ENCODE data around the gene SUGP2. TPM values are rescaled to one million over a fixed set of nuclear protein-coding genes. Genes with fewer than 3 reads are reported as not detected.

The SUGP2 gene
- total and polyA plus RNA-seq, 9 of the 15 experiments (the other 6 are each of a cell fraction or from before 2014, with no cell fraction given) = 13.1 to 101 (median 63.1) TPM

GRCh38 chr19:19028526-19028925, 4.8 kb downstream of the SUGP2 start:
- TF ChIP-seq DPF2 (IDR thresholded peaks at IDR 0.05) (no peak), CBFA2T3 (IDR thresholded peaks at IDR 0.05) (no peak), ZFX (CRISPR knock-in tag; IDR thresholded peaks at IDR 0.05) (no peak), ZBTB8A (IDR thresholded peaks at IDR 0.05; ENCODE audit: partially characterized antibody) (no peak), CEBPB (tag; IDR thresholded peaks at IDR 0.05) (no peak), ZNF740 (CRISPR knock-in tag; IDR thresholded peaks at IDR 0.05) (no peak), ZNF740 (tag; IDR thresholded peaks at IDR 0.05) (no peak), TCF7 (IDR thresholded peaks at IDR 0.05; ENCODE audit: borderline replicate concordance) (no peak), ELF2 (CRISPR knock-in tag; IDR thresholded peaks at IDR 0.05) (no peak), PTTG1 (tag; IDR thresholded peaks at IDR 0.05; ENCODE audit: low read depth) (no peak), RBM17 (IDR thresholded peaks at IDR 0.05; ENCODE audit: borderline replicate concordance, low read depth, low read length) (no peak)
- H3K4me1 ChIP-seq (replicated peaks in 1 of 2; ENCODE audit: control insufficient read depth in 2 of 2, insufficient read depth in 2 of 2, low read length in 2 of 2) = peaks cover 4 to 5% of the 10 kb centered on the region in 2 experiments; a peak in 3 of 5 replicates
- in situ Hi-C loops (cut with MboI) (no loop called here), intact Hi-C loops (cut with micrococcal nuclease) (no loop called here)
- peaks cover 92% of the 10 kb centered on the region for H3K79me2 ChIP-seq (ENCODE audit: control insufficient read depth, insufficient read depth, low read length)
- no peak overlapping the region for H3K27ac ChIP-seq (ENCODE audit: extremely low read depth, low read depth, low read length)
- H4K20me1 ChIP-seq (replicated peaks; ENCODE audit: control insufficient read depth, insufficient read depth, low read length) = peaks cover 9% of the 10 kb centered on the region
- no peaks in the 10 kb centered on the region for H3K9me3 ChIP-seq (replicated peaks; ENCODE audit: control insufficient read depth, insufficient read depth, low read depth, low read length)
- no peak overlapping the region for H3K4me3 ChIP-seq
- no peak overlapping the region for H2AFZ ChIP-seq (ENCODE audit: low read depth, low read length)
- H3K9ac ChIP-seq (ENCODE audit: insufficient read depth in 1 of 2, low read depth in 2 of 2, low read length in 2 of 2) = no peak overlapping the region
- H3K9me1 ChIP-seq (ENCODE audit: control insufficient read depth, insufficient read depth, low read length) = no peaks in the 10 kb centered on the region
- no peak overlapping the region for H3K4me2 ChIP-seq (ENCODE audit: insufficient read depth, low read length)
- H3K27me3 ChIP-seq (ENCODE audit: control insufficient read depth in 2 of 2, insufficient read depth in 2 of 2, low read length in 2 of 2) = no peaks in the 10 kb centered on the region
- FAIRE-seq (no peak), ATAC-seq (no peak), DNase-seq (ENCODE audit: extremely low read depth in 1 of 4, low spot score in 3 of 4) (no peak)
- ChIA-PET CTCF (ENCODE audit: low intra/inter-chr PET ratio) (no interaction called here), POLR2A (interaction anchor here (0.6 kb wide), 1 partner anchor 19 kb away, joined by 3 read pairs; no protein-coding TSS in a partner anchor)
- 93% methylated on average over 8 of the region's 9 CpGs for WGBS (ENCODE audit: insufficient coverage, low coverage, missing lambda C conversion rate)
- H3K36me3 ChIP-seq (ENCODE audit: control insufficient read depth, insufficient read depth, low read length) = peaks cover 83% of the 10 kb centered on the region
- no TSS peak for BruUV-seq (replicated peaks)

Data from K562 (cell line).